Fibroblast of lung (primary cell): ENCODE measurements around the gene RAPGEF5. TPM values are rescaled to one million over a fixed set of nuclear protein-coding genes. Genes with fewer than 3 reads are reported as not detected.

ENCODE experiments used
- DNase-seq, 2 donors: peaks; one replicate each; pipeline versions ENCODE4 v3.0.0 to v3.0.0-alpha.2; 2010; ENCODE audit warnings: low read depth in 2 of 2
- H2AFZ ChIP-seq: 2 replicates; pipeline ENCODE4 v1.5.1; 2012; ENCODE audit warnings: low read length, control low read depth, inconsistent platforms
- H3K27ac ChIP-seq: 2 replicates; pipeline ENCODE4 v1.5.1; 2011; ENCODE audit warnings: low read length, control low read depth; ENCODE audit not compliant: insufficient read depth
- H3K27me3 ChIP-seq: 2 replicates; pipeline ENCODE4 v1.5.1; 2011; ENCODE audit warnings: mild to moderate bottlenecking, low read length; ENCODE audit not compliant: control insufficient read depth, insufficient read depth
- H3K36me3 ChIP-seq: 2 replicates; pipeline ENCODE4 v1.5.1; 2011; ENCODE audit warnings: low read length; ENCODE audit not compliant: control insufficient read depth, insufficient read depth
- H3K4me1 ChIP-seq: 2 replicates; pipeline ENCODE4 v1.5.1; 2011; ENCODE audit warnings: low read length; ENCODE audit not compliant: control insufficient read depth, insufficient read depth; ENCODE audit errors: extremely low read depth
- H3K4me2 ChIP-seq: 2 replicates; pipeline ENCODE4 v1.5.1; 2011; ENCODE audit warnings: low read length, control low read depth; ENCODE audit not compliant: insufficient read depth; ENCODE audit errors: extremely low read depth
- H3K4me3 ChIP-seq, 4 experiments: fragments of 200-600 bp in 1 of 4; sonication (generic) in 1 of 4; replicated peaks in 1 of 4; 2 replicates each; pipeline ENCODE4 v1.5.1; 2011 to 2016; ENCODE audit warnings: low read length in 4 of 4, low read depth in 3 of 4, mild to moderate bottlenecking in 3 of 4, control low read depth in 2 of 4, inconsistent platforms in 1 of 4, mixed read lengths in 1 of 4; ENCODE audit not compliant: insufficient read depth in 1 of 4; ENCODE audit errors: control extremely low read depth in 1 of 4
- H3K79me2 ChIP-seq: 2 replicates; pipeline ENCODE4 v1.5.1; 2012; ENCODE audit warnings: mild to moderate bottlenecking, low read length, inconsistent platforms; ENCODE audit not compliant: control insufficient read depth, insufficient read depth
- H3K9ac ChIP-seq: 2 replicates; pipeline ENCODE4 v1.5.1; 2011; ENCODE audit warnings: mild to moderate bottlenecking, low read length, control low read depth; ENCODE audit not compliant: insufficient read depth
- H3K9me3 ChIP-seq: 2 replicates; pipeline ENCODE4 v1.5.1; 2012; ENCODE audit warnings: low read depth, low read length; ENCODE audit not compliant: control insufficient read depth, insufficient read depth
- H4K20me1 ChIP-seq: 2 replicates; pipeline ENCODE4 v1.5.1; 2011; ENCODE audit warnings: low read length; ENCODE audit not compliant: control insufficient read depth, insufficient read depth; ENCODE audit errors: extremely low read depth
- EZH2 ChIP-seq: IDR thresholded peaks from 2 replicates; pipeline ENCODE4 v1.5.1; 2012; ENCODE audit warnings: low read length, control low read depth, mild to moderate bottlenecking; ENCODE audit errors: missing control alignments
- polyA plus RNA-seq, 2 donors: library from polyadenylated mRNA; depleted of rRNA in 1 of 2; stranded (reverse) in 1 of 2; unstranded in 1 of 2; fragments of >200 nt; gene quantifications; 2 replicates each; pipeline ENCODE4 v1.2.1, GENCODE V29; 2011 to 2012; ENCODE audit warnings: missing spikeins in 1 of 2
- total RNA-seq: library from RNA; depleted of rRNA; stranded (reverse); fragments of >200 nt; gene quantifications from 2 replicates; pipeline ENCODE4 v1.2.1, GENCODE V29; 2014
- TF ChIP-seq, protein P1 (sequence below), 2 donors: IDR thresholded peaks in 1 of 2; conservative IDR thresholded peaks in 1 of 2; 1 replicate in 1 of 2; 2 replicates in 1 of 2; pipeline ENCODE4 v1.5.1; 2011 to 2012; ENCODE audit warnings: low read length in 2 of 2, control low read depth in 1 of 2, inconsistent platforms in 1 of 2, low read depth in 1 of 2, mild to moderate bottlenecking in 1 of 2

The RAPGEF5 gene
- total and polyA plus RNA-seq, 2 donors (not counting 1 experiment from before 2014, with no cell fraction given) = 1.4 to 1.5 TPM

DNA sequence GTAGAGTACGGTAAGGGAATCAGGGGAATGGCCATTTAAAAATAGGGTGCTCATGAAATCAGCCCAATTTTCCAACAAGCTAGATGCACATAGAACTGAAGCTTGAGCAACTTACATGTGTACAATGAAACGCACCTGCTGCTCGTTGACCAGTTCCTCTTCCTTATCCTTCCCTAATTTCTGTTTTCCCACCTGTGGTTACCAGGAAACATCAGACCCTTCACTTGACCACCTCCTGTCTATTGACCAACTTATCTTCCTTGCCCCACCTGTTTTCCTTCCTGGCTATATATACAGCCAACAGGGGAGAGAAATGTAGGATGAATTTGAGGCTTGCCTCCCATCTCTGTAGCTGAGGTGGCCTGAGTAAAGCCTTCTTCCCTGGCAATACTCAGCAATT is 37.8 kb upstream of the RAPGEF5 start:
- DNase-seq = no peak
- Histone ChIP-seq H3K36me3 (no peaks in the 10 kb centered on the region), H3K9me3 (no peaks in the 10 kb centered on the region), H3K4me1 (no peaks in the 10 kb centered on the region), H3K79me2 (no peaks in the 10 kb centered on the region), H4K20me1 (no peaks in the 10 kb centered on the region), H3K27ac (no peak overlapping the region), H3K27me3 (no peaks in the 10 kb centered on the region), H3K4me3 (no peak overlapping the region), H2AFZ (no peak overlapping the region), H3K9ac (no peak overlapping the region), H3K4me2 (no peak overlapping the region)
- TF ChIP-seq, protein P1, sequence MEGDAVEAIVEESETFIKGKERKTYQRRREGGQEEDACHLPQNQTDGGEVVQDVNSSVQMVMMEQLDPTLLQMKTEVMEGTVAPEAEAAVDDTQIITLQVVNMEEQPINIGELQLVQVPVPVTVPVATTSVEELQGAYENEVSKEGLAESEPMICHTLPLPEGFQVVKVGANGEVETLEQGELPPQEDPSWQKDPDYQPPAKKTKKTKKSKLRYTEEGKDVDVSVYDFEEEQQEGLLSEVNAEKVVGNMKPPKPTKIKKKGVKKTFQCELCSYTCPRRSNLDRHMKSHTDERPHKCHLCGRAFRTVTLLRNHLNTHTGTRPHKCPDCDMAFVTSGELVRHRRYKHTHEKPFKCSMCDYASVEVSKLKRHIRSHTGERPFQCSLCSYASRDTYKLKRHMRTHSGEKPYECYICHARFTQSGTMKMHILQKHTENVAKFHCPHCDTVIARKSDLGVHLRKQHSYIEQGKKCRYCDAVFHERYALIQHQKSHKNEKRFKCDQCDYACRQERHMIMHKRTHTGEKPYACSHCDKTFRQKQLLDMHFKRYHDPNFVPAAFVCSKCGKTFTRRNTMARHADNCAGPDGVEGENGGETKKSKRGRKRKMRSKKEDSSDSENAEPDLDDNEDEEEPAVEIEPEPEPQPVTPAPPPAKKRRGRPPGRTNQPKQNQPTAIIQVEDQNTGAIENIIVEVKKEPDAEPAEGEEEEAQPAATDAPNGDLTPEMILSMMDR (conservative IDR thresholded peaks at IDR 0.05 in 1 of 2, IDR thresholded peaks at IDR 0.05 in 1 of 2; ENCODE audit: low read depth in 1 of 2, low read length in 2 of 2) = no peak
- no peak for TF ChIP-seq EZH2

DNA sequence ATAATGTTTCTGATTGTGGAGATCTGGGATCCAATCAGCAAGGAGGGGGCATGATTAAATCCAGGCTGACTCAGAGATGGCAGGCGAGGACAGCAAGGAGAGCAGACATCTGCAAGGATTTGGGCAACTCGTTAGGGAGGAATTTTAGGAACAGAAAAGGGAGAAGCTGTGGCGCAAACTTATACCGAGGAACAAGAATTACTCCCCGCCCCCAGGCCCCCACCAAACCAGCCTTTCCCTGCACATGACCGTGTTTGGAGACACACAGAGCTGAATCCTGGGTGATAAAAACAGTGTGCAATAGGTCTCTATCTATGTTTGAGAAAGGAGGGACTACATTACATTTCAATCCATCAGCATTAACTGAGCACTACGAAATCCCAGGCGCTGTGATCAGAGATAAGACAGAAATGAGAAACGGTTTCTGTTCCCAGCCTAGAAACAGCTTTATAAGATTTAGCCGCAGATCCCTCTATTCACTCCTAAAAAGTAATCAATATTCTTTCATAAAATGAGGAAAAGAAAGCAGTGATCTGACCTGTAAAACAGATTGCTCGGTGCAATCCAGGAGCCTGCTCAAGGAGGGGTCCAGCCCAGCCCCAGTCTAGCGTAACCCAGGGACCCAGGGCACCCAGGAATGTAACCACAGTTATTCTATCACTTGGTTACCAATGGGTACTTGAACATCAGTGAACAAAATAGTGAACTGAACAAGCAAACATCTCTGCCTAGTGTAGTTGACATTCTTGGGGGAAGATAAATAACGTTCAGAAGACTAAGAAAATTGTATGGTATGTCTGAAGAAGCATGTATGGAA is 37.2 kb upstream of the RAPGEF5 start:
- Histone ChIP-seq H4K20me1 (no peaks in the 10 kb centered on the region), H3K9me3 (no peaks in the 10 kb centered on the region), H3K27me3 (no peaks in the 10 kb centered on the region), H3K4me3 (no peak overlapping the region), H3K4me1 (no peaks in the 10 kb centered on the region), H2AFZ (no peak overlapping the region), H3K79me2 (no peaks in the 10 kb centered on the region), H3K9ac (no peak overlapping the region), H3K4me2 (no peak overlapping the region), H3K36me3 (no peaks in the 10 kb centered on the region), H3K27ac (no peak overlapping the region)
- peak in 1 of 2 donors; percentile 26 for DNase-seq
- no peak for TF ChIP-seq EZH2
- TF ChIP-seq, protein P1 (conservative IDR thresholded peaks at IDR 0.05 in 1 of 2, IDR thresholded peaks at IDR 0.05 in 1 of 2; ENCODE audit: low read depth in 1 of 2, low read length in 2 of 2) = no peak

DNA sequence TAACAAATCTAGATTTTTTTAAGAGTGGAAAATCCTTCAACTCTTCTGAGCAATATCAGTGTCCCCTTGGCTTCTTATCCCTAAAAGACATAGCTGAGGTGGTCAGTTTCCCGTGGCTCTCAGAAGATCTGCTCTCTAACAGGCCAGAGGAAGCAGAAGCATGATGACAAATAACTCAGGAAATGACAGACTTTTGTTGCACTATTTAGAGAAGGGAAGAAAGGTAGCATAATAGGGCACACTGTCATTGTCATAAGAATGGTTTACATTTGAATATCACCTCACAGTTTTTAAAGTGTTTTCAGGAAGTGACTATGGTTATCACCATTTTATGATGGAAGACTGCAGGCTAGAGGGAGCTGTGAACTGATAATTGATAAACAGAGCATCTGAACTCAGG is 33.6 kb upstream of the RAPGEF5 start:
- H3K79me2 ChIP-seq = no peaks in the 10 kb centered on the region
- no peak overlapping the region for H3K9ac ChIP-seq
- DNase-seq = no peak
- H3K4me2 ChIP-seq = no peak overlapping the region
- no peak overlapping the region for H3K4me3 ChIP-seq
- no peaks in the 10 kb centered on the region for H4K20me1 ChIP-seq
- no peak overlapping the region for H2AFZ ChIP-seq
- no peak for TF ChIP-seq EZH2
- TF ChIP-seq, protein P1 (conservative IDR thresholded peaks at IDR 0.05 in 1 of 2, IDR thresholded peaks at IDR 0.05 in 1 of 2; ENCODE audit: low read depth in 1 of 2, low read length in 2 of 2) = no peak
- H3K4me1 ChIP-seq = no peaks in the 10 kb centered on the region
- H3K9me3 ChIP-seq = no peaks in the 10 kb centered on the region
- no peak overlapping the region for H3K27ac ChIP-seq
- no peaks in the 10 kb centered on the region for H3K36me3 ChIP-seq
- no peaks in the 10 kb centered on the region for H3K27me3 ChIP-seq
